OCI-LY3 (cell line): ENCODE data around the gene RPRML.
"Not testable (repeated sequence)": the region's sequence is repeated elsewhere in the genome, so short reads cannot be mapped to it uniquely, and the experiment has no call there.

Experiments used
- H2AFZ ChIP-seq: fragments of 200-600, 300-600 bp; shearing (Covaris generic); 2 replicates; pipeline ENCODE4 v1.6.0; 2014; ENCODE audit warnings: antibody characterized with exemption, low read depth, low read length
- H3K27ac ChIP-seq: fragments of 200-600, 300-600 bp; sonication (generic); 2 replicates; pipeline ENCODE4 v1.5.1; 2014; ENCODE audit warnings: mild to moderate bottlenecking, low read length, moderate library complexity, mixed read lengths
- H3K27me3 ChIP-seq: fragments of 200-600, 300-600 bp; sonication (generic); 2 replicates; pipeline ENCODE4 v1.6.1; 2014; ENCODE audit warnings: low read depth, low read length, mixed read lengths
- H3K36me3 ChIP-seq: fragments of 200-600, 300-600 bp; sonication (generic); replicated peaks from 2 replicates; pipeline ENCODE3; 2014; ENCODE audit warnings: low read depth, low read length, mixed read lengths
- H3K4me1 ChIP-seq: fragments of 300-600, 200-600 bp; sonication (generic); 2 replicates; pipeline ENCODE4 v1.6.1; 2014; ENCODE audit warnings: low read length, mixed read lengths
- H3K4me2 ChIP-seq: fragments of 200-600, 300-600 bp; sonication (generic); 2 replicates; pipeline ENCODE4 v1.6.1; 2014; ENCODE audit warnings: low read length, mixed read lengths
- H3K4me3 ChIP-seq: fragments of 300-600, 200-600 bp; sonication (generic); 2 replicates; pipeline ENCODE4 v1.5.1; 2014; ENCODE audit warnings: antibody characterized with exemption, mild to moderate bottlenecking, low read length, moderate library complexity
- H3K79me2 ChIP-seq: fragments of 300-600, 200-600 bp; shearing (Covaris generic); 2 replicates; pipeline ENCODE4 v1.6.1; 2014; ENCODE audit warnings: mild to moderate bottlenecking, low read length, mixed read lengths
- H3K9ac ChIP-seq: fragments of 300-600, 200-600 bp; shearing (Covaris generic); 2 replicates; pipeline ENCODE4 v1.6.0; 2014; ENCODE audit warnings: mild to moderate bottlenecking, low read length, moderate library complexity
- H3K9me3 ChIP-seq: fragments of 200-600, 300-600 bp; shearing (Covaris generic); 2 replicates; pipeline ENCODE4 v1.6.1; 2014; ENCODE audit warnings: low read length, mixed read lengths; ENCODE audit not compliant: insufficient read depth
- H4K20me1 ChIP-seq: fragments of 200-600, 300-600 bp; sonication (generic); 2 replicates; pipeline ENCODE4 v1.6.1; 2016; ENCODE audit warnings: low read length, mixed read lengths; ENCODE audit not compliant: insufficient read depth
- CTCF ChIP-seq: fragments of 200-600, 300-600 bp; sonication (generic); IDR thresholded peaks from 2 replicates; pipeline ENCODE4 v1.5.1; 2014; ENCODE audit warnings: antibody characterized with exemption, low read length, low read depth
- EZH2phosphoT487 ChIP-seq: fragments of 200-600 bp; shearing (Covaris generic); IDR thresholded peaks from 2 replicates; pipeline ENCODE4 v1.6.1; 2018; ENCODE audit warnings: antibody characterized with exemption, mixed run types, low read depth

Gene RPRML

GRCh38 chr17:46979147-46979863 lies at the start of gene RPRML:
Gene RPRML, minus strand, starts transcription at chr17:46979253. Its CDS starts 246 bp downstream, at chr17:46979007.
- H2AFZ ChIP-seq: no peak within 1 kb of the TSS
- no peak within 1 kb of the TSS for H3K4me3 ChIP-seq
- H3K4me1 ChIP-seq: no peaks in the 10 kb centered on the region
- no peaks in the 10 kb centered on the region for H4K20me1 ChIP-seq
- H3K4me2 ChIP-seq: no peak within 1 kb of the TSS
- TF ChIP-seq CTCF: no peak
- no peak for TF ChIP-seq EZH2phosphoT487
- H3K9ac ChIP-seq: no peak within 1 kb of the TSS
- H3K9me3 ChIP-seq: no peaks in the 10 kb centered on the region
- no peaks in the 10 kb centered on the region for H3K27me3 ChIP-seq
- no peaks in the 10 kb centered on the region for H3K79me2 ChIP-seq
- H3K27ac ChIP-seq: no peak within 1 kb of the TSS
- no peaks in the 10 kb centered on the region for H3K36me3 ChIP-seq

GRCh38 chr17:47016966-47017365 lies 37.9 kb upstream of the RPRML start:
- not testable (repeated sequence) for H3K27ac ChIP-seq, H3K9ac ChIP-seq, H3K9me3 ChIP-seq, H3K4me1 ChIP-seq, H3K4me3 ChIP-seq, H4K20me1 ChIP-seq, H2AFZ ChIP-seq, H3K79me2 ChIP-seq, H3K4me2 ChIP-seq, H3K36me3 ChIP-seq, H3K27me3 ChIP-seq

- TF ChIP-seq CTCF (no peak), EZH2phosphoT487 (no peak)
- H4K20me1 ChIP-seq: no peaks in the 10 kb centered on the region
- H3K4me3 ChIP-seq: no peak overlapping the region
- H3K9me3 ChIP-seq: no peaks in the 10 kb centered on the region
- H3K9ac ChIP-seq: no peak overlapping the region
- H3K79me2 ChIP-seq: no peaks in the 10 kb centered on the region
- H2AFZ ChIP-seq: no peak overlapping the region
- no peak overlapping the region for H3K4me2 ChIP-seq
- H3K27me3 ChIP-seq: no peaks in the 10 kb centered on the region
- H3K4me1 ChIP-seq: no peaks in the 10 kb centered on the region
- no peak overlapping the region for H3K27ac ChIP-seq
- no peaks in the 10 kb centered on the region for H3K36me3 ChIP-seq
Measured at GRCh38 chr17:47013341-47013740, 34.3 kb upstream of the RPRML start.

GRCh38 chr17:47012457-47012856 lies 33.4 kb upstream of the RPRML start:
- no peak overlapping the region for H3K27ac ChIP-seq
- H3K4me3 ChIP-seq: no peak overlapping the region
- no peaks in the 10 kb centered on the region for H3K27me3 ChIP-seq
- no peak overlapping the region for H3K4me2 ChIP-seq
- no peaks in the 10 kb centered on the region for H3K4me1 ChIP-seq
- H3K79me2 ChIP-seq: no peaks in the 10 kb centered on the region
- H3K9ac ChIP-seq: no peak overlapping the region
- no peaks in the 10 kb centered on the region for H3K9me3 ChIP-seq
- no peaks in the 10 kb centered on the region for H3K36me3 ChIP-seq
- TF ChIP-seq EZH2phosphoT487: no peak
- TF ChIP-seq CTCF: no peak
- H2AFZ ChIP-seq: no peak overlapping the region
- no peaks in the 10 kb centered on the region for H4K20me1 ChIP-seq
